ENCODE results near the gene TAOK1. TPM values are rescaled to one million over a fixed set of nuclear protein-coding genes. Genes with fewer than 3 reads are reported as not detected.

The TAOK1 gene
- total and polyA plus RNA-seq, 2 of the 13 experiments (the other 11 are each of a cell fraction or from before 2014, with no cell fraction given), result 14.1 to 23.0 TPM

DNA sequence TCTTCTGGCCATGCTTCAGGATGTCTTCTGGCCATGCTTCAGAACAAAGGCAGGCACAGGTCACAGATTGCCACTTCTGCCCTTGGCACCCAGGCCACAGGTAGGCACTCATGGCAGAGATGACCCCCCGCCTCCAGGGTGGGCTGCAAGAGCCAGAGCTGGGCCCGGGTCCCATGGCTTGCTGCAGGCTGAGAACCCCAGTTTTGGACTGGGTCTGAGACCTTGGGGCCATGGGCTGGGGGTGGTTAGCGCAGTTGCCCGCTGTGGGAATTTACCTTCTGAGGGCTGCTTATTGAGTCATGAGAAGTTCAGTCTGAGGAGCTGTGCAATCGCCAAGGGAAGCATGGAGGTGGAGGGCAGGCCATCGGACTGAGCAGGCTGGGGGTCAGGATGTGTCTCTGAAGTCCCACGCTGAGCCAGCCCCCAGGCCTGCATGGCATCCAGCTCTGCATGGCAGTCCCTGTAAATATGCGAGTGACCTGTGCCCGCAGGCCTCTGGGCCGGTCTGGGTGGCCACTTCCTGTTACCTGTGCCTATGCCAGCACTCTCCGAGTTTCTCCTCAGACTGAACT, 204.4 kb downstream of the TAOK1 start:
- in situ Hi-C loops (cut with HindIII; ENCODE audit: extremely low pct_ligation_motif_present, low pct_unique_long_range_greater_than_20kb), result no loop called here
- peaks cover 3 to 33% of the 10 kb centered on the region in 2 experiments; a peak in 3 of 5 replicates for H3K27me3 ChIP-seq (ENCODE audit: control insufficient read depth in 1 of 2, insufficient read depth in 2 of 2, low read length in 2 of 2)
- DNase-seq (ENCODE audit: low spot score) (no peak), FAIRE-seq (no peak), ATAC-seq (no peak)
- H3K4me3 ChIP-seq (replicated peaks in 1 of 3; ENCODE audit: insufficient read depth in 1 of 3, low read depth in 2 of 3, low read length in 3 of 3), result peak overlapping the region in 1 of 3 experiments; percentile 71; a peak in 1 of 6 replicates
- H3K27ac ChIP-seq (ENCODE audit: extremely low read length, insufficient read depth, low read length), result no peak overlapping the region
- no peak overlapping the region for H3K9ac ChIP-seq (ENCODE audit: insufficient read depth, low read depth, low read length)
- H4K20me1 ChIP-seq (ENCODE audit: insufficient read depth, low read length), result no peaks in the 10 kb centered on the region
- H3K4me1 ChIP-seq (ENCODE audit: insufficient read depth, low read length), result peaks cover 64% of the 10 kb centered on the region
- H3K36me3 ChIP-seq (replicated peaks in 1 of 2; ENCODE audit: control insufficient read depth in 1 of 2, insufficient read depth in 2 of 2, low read length in 2 of 2), result no peaks in the 10 kb centered on the region
- ChIA-PET CTCF (ENCODE audit: low intra/inter-chr PET ratio, low total read pairs) (interaction anchor here (0.8 to 1.5 kb wide), 2 partner anchors 14 to 224 kb away, joined by 3 to 5 read pairs; no protein-coding TSS in a partner anchor), POLR2A (interaction anchor here (0.9 to 1.0 kb wide), 2 partner anchors 20 to 300 kb away, joined by 3 read pairs; partner anchors contain the start of gene NUFIP2)
- intact Hi-C loops (cut with micrococcal nuclease; ENCODE audit: unreplicated experiment), result loop anchor here (10.0 kb wide), 1 partner anchor 220 kb away; no protein-coding TSS in a partner anchor
- WGBS (ENCODE audit: low lambda C conversion rate), result 28% methylated on average over 8 of the region's 11 CpGs
- peak overlapping the region; percentile 86 for H3K4me2 ChIP-seq (ENCODE audit: low read depth, low read length)
- no peak overlapping the region for H2AFZ ChIP-seq (ENCODE audit: low read length)
- H3K9me3 ChIP-seq (ENCODE audit: low read length), result no peaks in the 10 kb centered on the region
- no TSS peak for BruUV-seq (replicated peaks)
- 0 out of 2 replicates have a peak, but pooled peaks have one; percentile 11 for TF ChIP-seq TGIF2 (CRISPR knock-in tag; IDR thresholded peaks at IDR 0.05)
- TF ChIP-seq, protein P1, sequence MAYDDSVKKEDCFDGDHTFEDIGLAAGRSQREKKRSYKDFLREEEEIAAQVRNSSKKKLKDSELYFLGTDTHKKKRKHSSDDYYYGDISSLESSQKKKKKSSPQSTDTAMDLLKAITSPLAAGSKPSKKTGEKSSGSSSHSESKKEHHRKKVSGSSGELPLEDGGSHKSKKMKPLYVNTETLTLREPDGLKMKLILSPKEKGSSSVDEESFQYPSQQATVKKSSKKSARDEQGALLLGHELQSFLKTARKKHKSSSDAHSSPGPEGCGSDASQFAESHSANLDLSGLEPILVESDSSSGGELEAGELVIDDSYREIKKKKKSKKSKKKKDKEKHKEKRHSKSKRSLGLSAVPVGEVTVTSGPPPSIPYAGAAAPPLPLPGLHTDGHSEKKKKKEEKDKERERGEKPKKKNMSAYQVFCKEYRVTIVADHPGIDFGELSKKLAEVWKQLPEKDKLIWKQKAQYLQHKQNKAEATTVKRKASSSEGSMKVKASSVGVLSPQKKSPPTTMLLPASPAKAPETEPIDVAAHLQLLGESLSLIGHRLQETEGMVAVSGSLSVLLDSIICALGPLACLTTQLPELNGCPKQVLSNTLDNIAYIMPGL (CRISPR knock-in tag; IDR thresholded peaks at IDR 0.05; ENCODE audit: borderline replicate concordance in 1 of 2, low read depth in 1 of 2), result peak in 1 of 2 experiments; percentile 0; a peak in 1 of 4 replicates
- TF ChIP-seq, protein P2, sequence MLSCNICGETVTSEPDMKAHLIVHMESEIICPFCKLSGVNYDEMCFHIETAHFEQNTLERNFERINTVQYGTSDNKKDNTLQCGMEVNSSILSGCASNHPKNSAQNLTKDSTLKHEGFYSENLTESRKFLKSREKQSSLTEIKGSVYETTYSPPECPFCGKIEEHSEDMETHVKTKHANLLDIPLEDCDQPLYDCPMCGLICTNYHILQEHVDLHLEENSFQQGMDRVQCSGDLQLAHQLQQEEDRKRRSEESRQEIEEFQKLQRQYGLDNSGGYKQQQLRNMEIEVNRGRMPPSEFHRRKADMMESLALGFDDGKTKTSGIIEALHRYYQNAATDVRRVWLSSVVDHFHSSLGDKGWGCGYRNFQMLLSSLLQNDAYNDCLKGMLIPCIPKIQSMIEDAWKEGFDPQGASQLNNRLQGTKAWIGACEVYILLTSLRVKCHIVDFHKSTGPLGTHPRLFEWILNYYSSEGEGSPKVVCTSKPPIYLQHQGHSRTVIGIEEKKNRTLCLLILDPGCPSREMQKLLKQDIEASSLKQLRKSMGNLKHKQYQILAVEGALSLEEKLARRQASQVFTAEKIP (CRISPR knock-in tag; IDR thresholded peaks at IDR 0.05; ENCODE audit: borderline replicate concordance), result no peak
- TF ChIP-seq, protein P3, sequence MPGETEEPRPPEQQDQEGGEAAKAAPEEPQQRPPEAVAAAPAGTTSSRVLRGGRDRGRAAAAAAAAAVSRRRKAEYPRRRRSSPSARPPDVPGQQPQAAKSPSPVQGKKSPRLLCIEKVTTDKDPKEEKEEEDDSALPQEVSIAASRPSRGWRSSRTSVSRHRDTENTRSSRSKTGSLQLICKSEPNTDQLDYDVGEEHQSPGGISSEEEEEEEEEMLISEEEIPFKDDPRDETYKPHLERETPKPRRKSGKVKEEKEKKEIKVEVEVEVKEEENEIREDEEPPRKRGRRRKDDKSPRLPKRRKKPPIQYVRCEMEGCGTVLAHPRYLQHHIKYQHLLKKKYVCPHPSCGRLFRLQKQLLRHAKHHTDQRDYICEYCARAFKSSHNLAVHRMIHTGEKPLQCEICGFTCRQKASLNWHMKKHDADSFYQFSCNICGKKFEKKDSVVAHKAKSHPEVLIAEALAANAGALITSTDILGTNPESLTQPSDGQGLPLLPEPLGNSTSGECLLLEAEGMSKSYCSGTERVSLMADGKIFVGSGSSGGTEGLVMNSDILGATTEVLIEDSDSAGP (CRISPR knock-in tag; IDR thresholded peaks at IDR 0.05; ENCODE audit: borderline replicate concordance), result 0 out of 2 replicates have a peak, but pooled peaks have one; percentile 4
- 0 out of 2 replicates have a peak, but pooled peaks have one; percentile 3 for TF ChIP-seq SIN3A (IDR thresholded peaks at IDR 0.05; ENCODE audit: borderline replicate concordance, low read depth, low read length)
- 0 out of 4 replicates have a peak, but pooled peaks of 1 of the 2 experiments have one; percentile 6 for TF ChIP-seq KLF16 (CRISPR knock-in tag; IDR thresholded peaks at IDR 0.05)
- TF ChIP-seq, protein P4, sequence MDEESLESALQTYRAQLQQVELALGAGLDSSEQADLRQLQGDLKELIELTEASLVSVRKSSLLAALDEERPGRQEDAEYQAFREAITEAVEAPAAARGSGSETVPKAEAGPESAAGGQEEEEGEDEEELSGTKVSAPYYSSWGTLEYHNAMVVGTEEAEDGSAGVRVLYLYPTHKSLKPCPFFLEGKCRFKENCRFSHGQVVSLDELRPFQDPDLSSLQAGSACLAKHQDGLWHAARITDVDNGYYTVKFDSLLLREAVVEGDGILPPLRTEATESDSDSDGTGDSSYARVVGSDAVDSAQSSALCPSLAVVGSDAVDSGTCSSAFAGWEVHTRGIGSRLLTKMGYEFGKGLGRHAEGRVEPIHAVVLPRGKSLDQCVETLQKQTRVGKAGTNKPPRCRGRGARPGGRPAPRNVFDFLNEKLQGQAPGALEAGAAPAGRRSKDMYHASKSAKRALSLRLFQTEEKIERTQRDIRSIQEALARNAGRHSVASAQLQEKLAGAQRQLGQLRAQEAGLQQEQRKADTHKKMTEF (CRISPR knock-in tag; IDR thresholded peaks at IDR 0.05), result no peak
- no peaks in the 10 kb centered on the region for H3K79me2 ChIP-seq (ENCODE audit: insufficient read depth, low read length)

Data from HepG2 (cell line).